ENCODE data around the gene RPGR.
A peak's percentile ranks its signal among the peaks of the same experiment; 100 is the strongest.

RPGR gene

GRCh38 chrX:38304010-38304409, 23.3 kb downstream of the RPGR start:
- Mint-ChIP-seq H3K36me3 (peaks cover 3% of the 10 kb centered on the region), H3K4me1 (ENCODE audit: low read depth) (no peaks in the 10 kb centered on the region), H3K4me3 (no peak overlapping the region)

GRCh38 chrX:38293741-38294140, 33.6 kb downstream of the RPGR start:
- no peak overlapping the region for H3K27ac Mint-ChIP-seq
- H3K36me3 Mint-ChIP-seq = peaks cover 2% of the 10 kb centered on the region
- H3K4me1 Mint-ChIP-seq (ENCODE audit: low read depth) = no peaks in the 10 kb centered on the region
- no peak overlapping the region for H3K4me3 Mint-ChIP-seq
- no peaks in the 10 kb centered on the region for H3K27me3 Mint-ChIP-seq
- no peaks in the 10 kb centered on the region for H3K9me3 Mint-ChIP-seq (ENCODE audit: low read depth)

More at GRCh38 chrX:38304010-38304409, 23.3 kb downstream of the RPGR start:
- no peaks in the 10 kb centered on the region for H3K27me3 Mint-ChIP-seq
- no peaks in the 10 kb centered on the region for H3K9me3 Mint-ChIP-seq (ENCODE audit: low read depth)
- no peak overlapping the region for H3K27ac Mint-ChIP-seq

- Mint-ChIP-seq H3K4me1 (ENCODE audit: low read depth) (no peaks in the 10 kb centered on the region), H3K36me3 (peaks cover 11% of the 10 kb centered on the region), H3K27me3 (no peaks in the 10 kb centered on the region), H3K9me3 (ENCODE audit: low read depth) (no peaks in the 10 kb centered on the region), H3K27ac (no peak overlapping the region), H3K4me3 (no peak overlapping the region)
These were observed 39.6 kb downstream of the RPGR start for GRCh38 chrX:38287674-38288073.

- Mint-ChIP-seq H3K4me3 (no peak overlapping the region), H3K36me3 (peaks cover 15% of the 10 kb centered on the region), H3K4me1 (ENCODE audit: low read depth) (no peaks in the 10 kb centered on the region), H3K27me3 (no peaks in the 10 kb centered on the region), H3K9me3 (ENCODE audit: low read depth) (no peaks in the 10 kb centered on the region), H3K27ac (peak overlapping the region; percentile 54)
These were observed 41.7 kb downstream of the RPGR start for GRCh38 chrX:38285649-38286048.

GRCh38 chrX:38282049-38282448, 45.3 kb downstream of the RPGR start:
- peaks cover 7% of the 10 kb centered on the region for H3K36me3 Mint-ChIP-seq
- no peak overlapping the region for H3K27ac Mint-ChIP-seq
- no peaks in the 10 kb centered on the region for H3K27me3 Mint-ChIP-seq
- no peaks in the 10 kb centered on the region for H3K4me1 Mint-ChIP-seq (ENCODE audit: low read depth)
- H3K9me3 Mint-ChIP-seq (ENCODE audit: low read depth) = no peaks in the 10 kb centered on the region
- no peak overlapping the region for H3K4me3 Mint-ChIP-seq

GRCh38 chrX:38279188-38279587, 48.1 kb downstream of the RPGR start:
- peaks cover 8% of the 10 kb centered on the region for H3K36me3 Mint-ChIP-seq
- no peaks in the 10 kb centered on the region for H3K4me1 Mint-ChIP-seq (ENCODE audit: low read depth)

GRCh38 chrX:38278682-38279081, 48.6 kb downstream of the RPGR start:
- Mint-ChIP-seq H3K36me3 (peaks cover 9% of the 10 kb centered on the region), H3K4me1 (ENCODE audit: low read depth) (no peaks in the 10 kb centered on the region), H3K4me3 (no peak overlapping the region), H3K27ac (no peak overlapping the region), H3K9me3 (ENCODE audit: low read depth) (no peaks in the 10 kb centered on the region), H3K27me3 (no peaks in the 10 kb centered on the region)

More at GRCh38 chrX:38279188-38279587, 48.1 kb downstream of the RPGR start:
- H3K4me3 Mint-ChIP-seq = no peak overlapping the region
- no peaks in the 10 kb centered on the region for H3K27me3 Mint-ChIP-seq
- no peak overlapping the region for H3K27ac Mint-ChIP-seq
- H3K9me3 Mint-ChIP-seq (ENCODE audit: low read depth) = no peaks in the 10 kb centered on the region

GRCh38 chrX:38277802-38278201, 49.5 kb downstream of the RPGR start:
- no peaks in the 10 kb centered on the region for H3K9me3 Mint-ChIP-seq (ENCODE audit: low read depth)
- no peaks in the 10 kb centered on the region for H3K27me3 Mint-ChIP-seq
- H3K27ac Mint-ChIP-seq = no peak overlapping the region
- peaks cover 9% of the 10 kb centered on the region for H3K36me3 Mint-ChIP-seq
- H3K4me1 Mint-ChIP-seq (ENCODE audit: low read depth) = no peaks in the 10 kb centered on the region
- H3K4me3 Mint-ChIP-seq = no peak overlapping the region

GRCh38 chrX:38277136-38277535, 50.2 kb downstream of the RPGR start:
- no peak overlapping the region for H3K4me3 Mint-ChIP-seq
- no peaks in the 10 kb centered on the region for H3K4me1 Mint-ChIP-seq (ENCODE audit: low read depth)
- no peak overlapping the region for H3K27ac Mint-ChIP-seq
- H3K9me3 Mint-ChIP-seq (ENCODE audit: low read depth) = no peaks in the 10 kb centered on the region
- H3K36me3 Mint-ChIP-seq = peaks cover 5% of the 10 kb centered on the region
- no peaks in the 10 kb centered on the region for H3K27me3 Mint-ChIP-seq

- Mint-ChIP-seq H3K36me3 (peaks cover 5% of the 10 kb centered on the region), H3K9me3 (ENCODE audit: low read depth) (no peaks in the 10 kb centered on the region), H3K27ac (no peak overlapping the region), H3K4me1 (ENCODE audit: low read depth) (no peaks in the 10 kb centered on the region), H3K4me3 (no peak overlapping the region), H3K27me3 (no peaks in the 10 kb centered on the region)
These were observed 51.2 kb downstream of the RPGR start for GRCh38 chrX:38276089-38276488.

- H3K9me3 Mint-ChIP-seq (ENCODE audit: low read depth) = no peaks in the 10 kb centered on the region
- H3K36me3 Mint-ChIP-seq = peaks cover 8% of the 10 kb centered on the region
- no peak overlapping the region for H3K4me3 Mint-ChIP-seq
- no peak overlapping the region for H3K27ac Mint-ChIP-seq
- H3K27me3 Mint-ChIP-seq = no peaks in the 10 kb centered on the region
- H3K4me1 Mint-ChIP-seq (ENCODE audit: low read depth) = no peaks in the 10 kb centered on the region
These were observed 51.7 kb downstream of the RPGR start for GRCh38 chrX:38275615-38276014.

GRCh38 chrX:38273453-38273852, 53.9 kb downstream of the RPGR start:
- Mint-ChIP-seq H3K9me3 (ENCODE audit: low read depth) (no peaks in the 10 kb centered on the region), H3K4me1 (ENCODE audit: low read depth) (no peaks in the 10 kb centered on the region), H3K4me3 (no peak overlapping the region), H3K36me3 (peaks cover 11% of the 10 kb centered on the region), H3K27ac (no peak overlapping the region), H3K27me3 (no peaks in the 10 kb centered on the region)

- Mint-ChIP-seq H3K36me3 (peaks cover 8% of the 10 kb centered on the region), H3K27ac (no peak overlapping the region), H3K4me3 (no peak overlapping the region), H3K4me1 (ENCODE audit: low read depth) (no peaks in the 10 kb centered on the region), H3K9me3 (ENCODE audit: low read depth) (no peaks in the 10 kb centered on the region), H3K27me3 (no peaks in the 10 kb centered on the region)
These were observed 56.1 kb downstream of the RPGR start for GRCh38 chrX:38271154-38271716.

- H3K36me3 Mint-ChIP-seq = peaks cover 6% of the 10 kb centered on the region
- H3K27me3 Mint-ChIP-seq = no peaks in the 10 kb centered on the region
- no peak overlapping the region for H3K27ac Mint-ChIP-seq
- H3K4me3 Mint-ChIP-seq = no peak overlapping the region
- no peaks in the 10 kb centered on the region for H3K4me1 Mint-ChIP-seq (ENCODE audit: low read depth)
- H3K9me3 Mint-ChIP-seq (ENCODE audit: low read depth) = no peaks in the 10 kb centered on the region
These were observed 59.3 kb downstream of the RPGR start for GRCh38 chrX:38268011-38268410.

- Mint-ChIP-seq H3K27me3 (no peaks in the 10 kb centered on the region), H3K36me3 (no peaks in the 10 kb centered on the region), H3K4me3 (no peak overlapping the region), H3K4me1 (ENCODE audit: low read depth) (no peaks in the 10 kb centered on the region), H3K9me3 (ENCODE audit: low read depth) (no peaks in the 10 kb centered on the region), H3K27ac (no peak overlapping the region)
These were observed 64.3 kb downstream of the RPGR start for GRCh38 chrX:38262715-38263620.

All from activated naive CD8-positive, alpha-beta T cell (primary cell).